Spleen (tissue), 7 donors: ENCODE measurements around the gene CD164.

Experiments
- CTCF ChIP-seq, 11 experiments: fragments of 200-600 bp in 7 of 11; fragments of 450-650 bp in 4 of 11; sonication (generic) in 4 of 11; IDR thresholded peaks in 8 of 11; conservative IDR thresholded peaks in 3 of 11; 1 replicate in 7 of 11; 2 replicates in 4 of 11; pipeline versions ENCODE4 v1.4.0 to v1.8.0; 2016 to 2021; ENCODE audit warnings: antibody characterized with exemption in 11 of 11, inconsistent platforms in 4 of 11, mild to moderate bottlenecking in 1 of 11
- POLR2A ChIP-seq, 3 donors: fragments of 450-650 bp; IDR thresholded peaks; one replicate each; pipeline ENCODE4 v1.5.1; 2017; ENCODE audit warnings: antibody characterized with exemption in 3 of 3, mild to moderate bottlenecking in 1 of 3
- POLR2AphosphoS5 ChIP-seq, 3 donors: sonication (generic); formaldehyde crosslinking; IDR thresholded peaks; one replicate each; pipeline ENCODE4 v1.5.1; 2017; ENCODE audit warnings: antibody characterized with exemption in 3 of 3
- donor health status: DM: no; HTN: no; CAD: no; lungs with moderate emphysema.
- donor health status: DM: no; HTN: no; CAD: no.
- donor health status: DM: no; HTN: no; CAD: no.

DNA sequence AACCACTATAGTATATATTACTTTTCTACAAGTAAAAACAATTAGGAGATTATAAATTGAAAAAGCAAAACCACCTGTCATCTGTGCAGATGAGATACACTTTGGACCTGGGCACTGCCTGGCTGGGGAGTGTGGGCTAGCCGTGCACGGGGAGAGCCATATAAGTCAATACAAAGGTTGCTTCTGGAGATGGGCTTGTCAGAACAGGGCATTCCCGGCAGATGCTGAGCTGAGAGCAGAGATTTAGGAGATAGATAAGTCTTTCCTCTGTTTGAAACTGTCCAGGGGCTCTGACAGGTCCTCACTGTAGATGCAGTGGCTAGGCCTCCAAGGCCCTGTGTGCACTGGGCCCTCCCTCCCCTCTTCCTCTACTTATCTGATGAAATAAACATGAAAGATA is 34.5 kb downstream of the CD164 start:
- no peak for TF ChIP-seq CTCF (IDR thresholded peaks at IDR 0.05 in 8 of 11, conservative IDR thresholded peaks at IDR 0.05 in 3 of 11)
- TF ChIP-seq POLR2A (IDR thresholded peaks at IDR 0.05) = no peak
- TF ChIP-seq POLR2AphosphoS5 (IDR thresholded peaks at IDR 0.05) = no peak
